ENCODE measurements around the gene WNT9A. TPM values are rescaled to one million over a fixed set of nuclear protein-coding genes. Genes with fewer than 3 reads are reported as not detected.
"Not testable (repeated sequence)": the region's sequence is repeated elsewhere in the genome, so short reads cannot be mapped to it uniquely, and the experiment has no call there.

WNT9A gene
- total RNA-seq, 1 experiment from 2014 or later = 2.7 TPM

- in situ Hi-C loops (cut with HindIII; ENCODE audit: low sequenced_read_pairs) = no loop called here
Measured at GRCh38 chr1:227917081-227917950, 30.4 kb downstream of the WNT9A start.

GRCh38 chr1:227916655-227917054 lies 31.1 kb downstream of the WNT9A start:
- no peak for DNase-seq (ENCODE audit: low spot score)
- in situ Hi-C loops (cut with HindIII; ENCODE audit: low sequenced_read_pairs) = no loop called here

More at GRCh38 chr1:227917081-227917950, 30.4 kb downstream of the WNT9A start:
- no peak for DNase-seq (ENCODE audit: low spot score)

- in situ Hi-C loops (cut with HindIII; ENCODE audit: low sequenced_read_pairs) = no loop called here
- no peak for DNase-seq (ENCODE audit: low spot score)
Measured at GRCh38 chr1:227915564-227916553, 31.9 kb downstream of the WNT9A start.

- in situ Hi-C loops (cut with HindIII; ENCODE audit: low sequenced_read_pairs) = no loop called here
- DNase-seq (ENCODE audit: low spot score) = no peak
Measured at GRCh38 chr1:227914801-227915563, 32.8 kb downstream of the WNT9A start.

- no peak for DNase-seq (ENCODE audit: low spot score)
- in situ Hi-C loops (cut with HindIII; ENCODE audit: low sequenced_read_pairs) = no loop called here
Measured at GRCh38 chr1:227913764-227914721, 33.7 kb downstream of the WNT9A start.

GRCh38 chr1:227913396-227913763 lies 34.4 kb downstream of the WNT9A start:
- no peak for DNase-seq (ENCODE audit: low spot score)
- in situ Hi-C loops (cut with HindIII; ENCODE audit: low sequenced_read_pairs) = no loop called here

- in situ Hi-C loops (cut with HindIII; ENCODE audit: low sequenced_read_pairs) = no loop called here
- DNase-seq (ENCODE audit: low spot score) = no peak
Measured at GRCh38 chr1:227912866-227913265, 34.9 kb downstream of the WNT9A start.

GRCh38 chr1:227911376-227911775 lies 36.4 kb downstream of the WNT9A start:
- in situ Hi-C loops (cut with HindIII; ENCODE audit: low sequenced_read_pairs) = no loop called here
- DNase-seq (ENCODE audit: low spot score) = no peak

GRCh38 chr1:227910511-227911153 lies 37.1 kb downstream of the WNT9A start:
- DNase-seq (ENCODE audit: low spot score) = no peak
- in situ Hi-C loops (cut with HindIII; ENCODE audit: low sequenced_read_pairs) = no loop called here

- DNase-seq (ENCODE audit: low spot score); in situ Hi-C loops (cut with HindIII; ENCODE audit: low sequenced_read_pairs): not testable (repeated sequence)
Measured at GRCh38 chr1:227909923-227910328, 37.8 kb downstream of the WNT9A start.

- DNase-seq (ENCODE audit: low spot score) = no peak
- in situ Hi-C loops (cut with HindIII; ENCODE audit: low sequenced_read_pairs) = no loop called here
Measured at GRCh38 chr1:227909188-227909587, 38.5 kb downstream of the WNT9A start.

GRCh38 chr1:227908359-227908758 lies 39.4 kb downstream of the WNT9A start:
- DNase-seq (ENCODE audit: low spot score) = no peak
- in situ Hi-C loops (cut with HindIII; ENCODE audit: low sequenced_read_pairs) = no loop called here

GRCh38 chr1:227907439-227908015 lies 40.2 kb downstream of the WNT9A start:
- DNase-seq (ENCODE audit: low spot score) = no peak
- in situ Hi-C loops (cut with HindIII; ENCODE audit: low sequenced_read_pairs) = no loop called here

GRCh38 chr1:227906550-227907071 lies 41.1 kb downstream of the WNT9A start:
- no peak for DNase-seq (ENCODE audit: low spot score)
- in situ Hi-C loops (cut with HindIII; ENCODE audit: low sequenced_read_pairs) = no loop called here

- DNase-seq (ENCODE audit: low spot score) = no peak
- in situ Hi-C loops (cut with HindIII; ENCODE audit: low sequenced_read_pairs) = no loop called here
Measured at GRCh38 chr1:227905573-227906487, 41.9 kb downstream of the WNT9A start.

Data from G401 (cell line).